ENCODE data around the gene ZNF14.

DNA sequence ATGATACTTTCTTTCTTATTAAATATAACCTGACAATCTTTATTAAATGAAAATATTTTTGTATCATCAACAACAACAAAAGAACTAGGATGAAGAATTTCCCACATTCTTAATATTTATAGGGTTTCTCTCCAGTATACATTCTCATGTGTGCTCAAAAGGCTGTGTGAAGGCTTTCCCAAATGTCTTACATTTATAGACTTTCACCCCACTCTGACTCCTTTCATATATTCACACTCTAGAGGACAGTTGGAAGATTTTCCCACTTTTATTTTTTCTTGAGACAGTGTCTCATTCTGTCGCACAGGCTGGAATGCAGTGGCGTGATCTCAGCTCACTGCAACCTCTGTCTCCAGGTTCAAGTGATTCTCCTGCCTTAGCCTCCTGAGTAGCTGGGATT lies 22.4 kb downstream of the ZNF14 start:
- TF ChIP-seq ZBTB20 (CRISPR knock-in tag; IDR thresholded peaks at IDR 0.05; ENCODE audit: borderline replicate concordance, low read depth): no peak
- TF ChIP-seq, protein P1, sequence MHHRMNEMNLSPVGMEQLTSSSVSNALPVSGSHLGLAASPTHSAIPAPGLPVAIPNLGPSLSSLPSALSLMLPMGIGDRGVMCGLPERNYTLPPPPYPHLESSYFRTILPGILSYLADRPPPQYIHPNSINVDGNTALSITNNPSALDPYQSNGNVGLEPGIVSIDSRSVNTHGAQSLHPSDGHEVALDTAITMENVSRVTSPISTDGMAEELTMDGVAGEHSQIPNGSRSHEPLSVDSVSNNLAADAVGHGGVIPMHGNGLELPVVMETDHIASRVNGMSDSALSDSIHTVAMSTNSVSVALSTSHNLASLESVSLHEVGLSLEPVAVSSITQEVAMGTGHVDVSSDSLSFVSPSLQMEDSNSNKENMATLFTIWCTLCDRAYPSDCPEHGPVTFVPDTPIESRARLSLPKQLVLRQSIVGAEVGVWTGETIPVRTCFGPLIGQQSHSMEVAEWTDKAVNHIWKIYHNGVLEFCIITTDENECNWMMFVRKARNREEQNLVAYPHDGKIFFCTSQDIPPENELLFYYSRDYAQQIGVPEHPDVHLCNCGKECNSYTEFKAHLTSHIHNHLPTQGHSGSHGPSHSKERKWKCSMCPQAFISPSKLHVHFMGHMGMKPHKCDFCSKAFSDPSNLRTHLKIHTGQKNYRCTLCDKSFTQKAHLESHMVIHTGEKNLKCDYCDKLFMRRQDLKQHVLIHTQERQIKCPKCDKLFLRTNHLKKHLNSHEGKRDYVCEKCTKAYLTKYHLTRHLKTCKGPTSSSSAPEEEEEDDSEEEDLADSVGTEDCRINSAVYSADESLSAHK (CRISPR knock-in tag; IDR thresholded peaks at IDR 0.05; ENCODE audit: borderline replicate concordance): no peak
- TF ChIP-seq GATAD1 (CRISPR knock-in tag; IDR thresholded peaks at IDR 0.05): no peak
- TF ChIP-seq, protein P2, sequence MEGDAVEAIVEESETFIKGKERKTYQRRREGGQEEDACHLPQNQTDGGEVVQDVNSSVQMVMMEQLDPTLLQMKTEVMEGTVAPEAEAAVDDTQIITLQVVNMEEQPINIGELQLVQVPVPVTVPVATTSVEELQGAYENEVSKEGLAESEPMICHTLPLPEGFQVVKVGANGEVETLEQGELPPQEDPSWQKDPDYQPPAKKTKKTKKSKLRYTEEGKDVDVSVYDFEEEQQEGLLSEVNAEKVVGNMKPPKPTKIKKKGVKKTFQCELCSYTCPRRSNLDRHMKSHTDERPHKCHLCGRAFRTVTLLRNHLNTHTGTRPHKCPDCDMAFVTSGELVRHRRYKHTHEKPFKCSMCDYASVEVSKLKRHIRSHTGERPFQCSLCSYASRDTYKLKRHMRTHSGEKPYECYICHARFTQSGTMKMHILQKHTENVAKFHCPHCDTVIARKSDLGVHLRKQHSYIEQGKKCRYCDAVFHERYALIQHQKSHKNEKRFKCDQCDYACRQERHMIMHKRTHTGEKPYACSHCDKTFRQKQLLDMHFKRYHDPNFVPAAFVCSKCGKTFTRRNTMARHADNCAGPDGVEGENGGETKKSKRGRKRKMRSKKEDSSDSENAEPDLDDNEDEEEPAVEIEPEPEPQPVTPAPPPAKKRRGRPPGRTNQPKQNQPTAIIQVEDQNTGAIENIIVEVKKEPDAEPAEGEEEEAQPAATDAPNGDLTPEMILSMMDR (CRISPR knock-in tag; IDR thresholded peaks at IDR 0.05): no peak
- no peak for TF ChIP-seq FOXK2 (IDR thresholded peaks at IDR 0.05)
- TF ChIP-seq, protein P3, sequence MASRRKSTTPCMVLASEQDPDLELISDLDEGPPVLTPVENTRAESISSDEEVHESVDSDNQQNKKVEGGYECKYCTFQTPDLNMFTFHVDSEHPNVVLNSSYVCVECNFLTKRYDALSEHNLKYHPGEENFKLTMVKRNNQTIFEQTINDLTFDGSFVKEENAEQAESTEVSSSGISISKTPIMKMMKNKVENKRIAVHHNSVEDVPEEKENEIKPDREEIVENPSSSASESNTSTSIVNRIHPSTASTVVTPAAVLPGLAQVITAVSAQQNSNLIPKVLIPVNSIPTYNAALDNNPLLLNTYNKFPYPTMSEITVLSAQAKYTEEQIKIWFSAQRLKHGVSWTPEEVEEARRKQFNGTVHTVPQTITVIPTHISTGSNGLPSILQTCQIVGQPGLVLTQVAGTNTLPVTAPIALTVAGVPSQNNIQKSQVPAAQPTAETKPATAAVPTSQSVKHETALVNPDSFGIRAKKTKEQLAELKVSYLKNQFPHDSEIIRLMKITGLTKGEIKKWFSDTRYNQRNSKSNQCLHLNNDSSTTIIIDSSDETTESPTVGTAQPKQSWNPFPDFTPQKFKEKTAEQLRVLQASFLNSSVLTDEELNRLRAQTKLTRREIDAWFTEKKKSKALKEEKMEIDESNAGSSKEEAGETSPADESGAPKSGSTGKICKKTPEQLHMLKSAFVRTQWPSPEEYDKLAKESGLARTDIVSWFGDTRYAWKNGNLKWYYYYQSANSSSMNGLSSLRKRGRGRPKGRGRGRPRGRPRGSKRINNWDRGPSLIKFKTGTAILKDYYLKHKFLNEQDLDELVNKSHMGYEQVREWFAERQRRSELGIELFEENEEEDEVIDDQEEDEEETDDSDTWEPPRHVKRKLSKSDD (CRISPR knock-in tag; IDR thresholded peaks at IDR 0.05; ENCODE audit: low read depth): no peak
- TF ChIP-seq ZNF350 (CRISPR knock-in tag; IDR thresholded peaks at IDR 0.05; ENCODE audit: borderline replicate concordance, low read depth): no peak
- no peak for TF ChIP-seq IRF2 (CRISPR knock-in tag; IDR thresholded peaks at IDR 0.05)
- no peak for TF ChIP-seq RBAK (CRISPR knock-in tag; IDR thresholded peaks at IDR 0.05)
- TF ChIP-seq IKZF1 (IDR thresholded peaks at IDR 0.05): no peak
- no peak for TF ChIP-seq ZNF775 (CRISPR knock-in tag; IDR thresholded peaks at IDR 0.05; ENCODE audit: borderline replicate concordance)
- TF ChIP-seq ZNF660 (CRISPR knock-in tag; IDR thresholded peaks at IDR 0.05; ENCODE audit: borderline replicate concordance, low read depth): no peak
- TF ChIP-seq EP300 (IDR thresholded peaks at IDR 0.05; ENCODE audit: low read depth in 2 of 2, low read length in 2 of 2): no peak
- no peak for TF ChIP-seq EP300 (CRISPR knock-in tag; IDR thresholded peaks at IDR 0.05; ENCODE audit: borderline replicate concordance)
- no peak for TF ChIP-seq SIN3A (IDR thresholded peaks at IDR 0.05; ENCODE audit: borderline replicate concordance, low read depth, low read length)
